Measurements from ENCODE around the gene LOX.

Gene LOX

DNA sequence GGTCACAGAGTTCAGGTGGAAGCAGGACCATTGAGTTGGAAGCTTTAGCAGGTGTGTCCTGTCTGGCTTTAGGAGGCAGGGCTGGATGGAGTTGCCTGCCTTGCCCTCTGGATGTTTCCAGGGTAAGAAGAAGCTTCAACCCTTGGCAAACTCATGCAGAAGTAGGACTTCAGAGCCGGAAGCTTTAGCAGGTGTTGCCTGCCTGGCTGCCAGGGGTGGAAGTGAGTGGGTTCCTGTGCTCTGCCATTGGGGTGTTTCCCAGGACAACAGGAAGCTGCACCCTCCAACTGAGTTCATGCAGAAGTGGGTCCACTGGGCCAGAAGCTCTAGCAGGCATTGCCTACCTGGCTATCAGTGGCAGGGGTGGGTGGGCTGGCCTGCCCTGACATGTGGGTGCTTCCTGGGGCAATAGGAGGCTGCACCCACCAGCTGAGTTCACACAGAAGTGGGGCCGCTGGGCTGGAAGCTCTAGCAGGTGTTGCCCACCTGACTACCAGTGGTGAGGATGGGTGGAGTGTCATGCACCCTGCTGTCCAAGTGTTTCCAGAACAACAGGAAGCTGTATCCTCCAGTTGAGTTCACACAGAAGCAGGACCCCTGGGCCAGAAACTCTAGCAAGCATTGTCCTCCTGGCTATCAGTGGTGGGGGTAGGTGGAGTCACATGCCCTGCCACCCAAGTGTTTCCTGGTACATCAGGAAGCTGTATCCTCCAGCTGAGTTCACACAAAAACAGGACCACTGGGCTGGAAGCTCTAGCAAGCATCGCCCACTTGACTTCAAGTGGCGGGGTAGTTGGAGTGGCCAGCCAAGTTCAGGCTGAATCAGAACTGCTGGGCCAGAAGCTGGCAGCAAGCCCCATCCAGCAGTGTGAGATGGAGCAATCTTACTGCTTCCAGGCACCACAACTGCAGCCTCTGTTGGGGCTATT, 24.6 kb downstream of the LOX start:
- Histone ChIP-seq H3K4me3 (replicated peaks; ENCODE audit: insufficient read depth, low read length) (no peak overlapping the region), H3K27ac (replicated peaks) (no peak overlapping the region), H3K27me3 (ENCODE audit: insufficient read depth, poor library complexity, severe bottlenecking) (no peaks in the 10 kb centered on the region)
- DNase-seq (ENCODE audit: low read depth in 1 of 2, low spot score in 1 of 2): no peak
- TF ChIP-seq, protein P1, sequence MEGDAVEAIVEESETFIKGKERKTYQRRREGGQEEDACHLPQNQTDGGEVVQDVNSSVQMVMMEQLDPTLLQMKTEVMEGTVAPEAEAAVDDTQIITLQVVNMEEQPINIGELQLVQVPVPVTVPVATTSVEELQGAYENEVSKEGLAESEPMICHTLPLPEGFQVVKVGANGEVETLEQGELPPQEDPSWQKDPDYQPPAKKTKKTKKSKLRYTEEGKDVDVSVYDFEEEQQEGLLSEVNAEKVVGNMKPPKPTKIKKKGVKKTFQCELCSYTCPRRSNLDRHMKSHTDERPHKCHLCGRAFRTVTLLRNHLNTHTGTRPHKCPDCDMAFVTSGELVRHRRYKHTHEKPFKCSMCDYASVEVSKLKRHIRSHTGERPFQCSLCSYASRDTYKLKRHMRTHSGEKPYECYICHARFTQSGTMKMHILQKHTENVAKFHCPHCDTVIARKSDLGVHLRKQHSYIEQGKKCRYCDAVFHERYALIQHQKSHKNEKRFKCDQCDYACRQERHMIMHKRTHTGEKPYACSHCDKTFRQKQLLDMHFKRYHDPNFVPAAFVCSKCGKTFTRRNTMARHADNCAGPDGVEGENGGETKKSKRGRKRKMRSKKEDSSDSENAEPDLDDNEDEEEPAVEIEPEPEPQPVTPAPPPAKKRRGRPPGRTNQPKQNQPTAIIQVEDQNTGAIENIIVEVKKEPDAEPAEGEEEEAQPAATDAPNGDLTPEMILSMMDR (IDR thresholded peaks at IDR 0.05; ENCODE audit: insufficient read depth, low read length): no peak
- no peak for TF ChIP-seq POLR2AphosphoS5 (IDR thresholded peaks at IDR 0.05; ENCODE audit: low read depth)
- TF ChIP-seq, protein P2, sequence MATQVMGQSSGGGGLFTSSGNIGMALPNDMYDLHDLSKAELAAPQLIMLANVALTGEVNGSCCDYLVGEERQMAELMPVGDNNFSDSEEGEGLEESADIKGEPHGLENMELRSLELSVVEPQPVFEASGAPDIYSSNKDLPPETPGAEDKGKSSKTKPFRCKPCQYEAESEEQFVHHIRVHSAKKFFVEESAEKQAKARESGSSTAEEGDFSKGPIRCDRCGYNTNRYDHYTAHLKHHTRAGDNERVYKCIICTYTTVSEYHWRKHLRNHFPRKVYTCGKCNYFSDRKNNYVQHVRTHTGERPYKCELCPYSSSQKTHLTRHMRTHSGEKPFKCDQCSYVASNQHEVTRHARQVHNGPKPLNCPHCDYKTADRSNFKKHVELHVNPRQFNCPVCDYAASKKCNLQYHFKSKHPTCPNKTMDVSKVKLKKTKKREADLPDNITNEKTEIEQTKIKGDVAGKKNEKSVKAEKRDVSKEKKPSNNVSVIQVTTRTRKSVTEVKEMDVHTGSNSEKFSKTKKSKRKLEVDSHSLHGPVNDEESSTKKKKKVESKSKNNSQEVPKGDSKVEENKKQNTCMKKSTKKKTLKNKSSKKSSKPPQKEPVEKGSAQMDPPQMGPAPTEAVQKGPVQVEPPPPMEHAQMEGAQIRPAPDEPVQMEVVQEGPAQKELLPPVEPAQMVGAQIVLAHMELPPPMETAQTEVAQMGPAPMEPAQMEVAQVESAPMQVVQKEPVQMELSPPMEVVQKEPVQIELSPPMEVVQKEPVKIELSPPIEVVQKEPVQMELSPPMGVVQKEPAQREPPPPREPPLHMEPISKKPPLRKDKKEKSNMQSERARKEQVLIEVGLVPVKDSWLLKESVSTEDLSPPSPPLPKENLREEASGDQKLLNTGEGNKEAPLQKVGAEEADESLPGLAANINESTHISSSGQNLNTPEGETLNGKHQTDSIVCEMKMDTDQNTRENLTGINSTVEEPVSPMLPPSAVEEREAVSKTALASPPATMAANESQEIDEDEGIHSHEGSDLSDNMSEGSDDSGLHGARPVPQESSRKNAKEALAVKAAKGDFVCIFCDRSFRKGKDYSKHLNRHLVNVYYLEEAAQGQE (IDR thresholded peaks at IDR 0.05; ENCODE audit: insufficient replicate concordance, low read depth): no peak
- no peak for TF ChIP-seq GABPA (IDR thresholded peaks at IDR 0.05; ENCODE audit: low read depth)
- TF ChIP-seq SPI1 (IDR thresholded peaks at IDR 0.05; ENCODE audit: borderline replicate concordance, low read depth): no peak

DNA sequence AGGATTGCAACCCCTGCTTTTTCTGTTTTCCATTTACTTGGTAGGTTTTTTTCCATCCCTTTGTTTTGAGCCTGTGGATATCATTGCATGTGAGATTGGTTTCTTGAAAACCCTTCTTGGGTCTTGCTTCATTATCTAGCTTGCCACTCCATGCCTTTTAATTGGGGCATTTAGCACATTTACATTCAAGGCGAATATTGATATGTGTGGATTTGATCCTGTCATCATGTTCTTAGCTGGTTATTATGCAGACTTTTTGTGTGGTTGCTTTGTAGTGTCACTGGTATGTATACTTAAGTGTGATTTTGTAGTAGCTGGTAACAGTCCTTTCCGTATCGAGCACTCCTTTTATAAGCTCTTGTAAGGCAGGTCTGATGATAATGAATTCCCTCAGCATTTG, 26.5 kb downstream of the LOX start:
- Histone ChIP-seq H3K27me3 (ENCODE audit: insufficient read depth, poor library complexity, severe bottlenecking) (no peaks in the 10 kb centered on the region), H3K27ac (replicated peaks) (no peak overlapping the region), H3K4me3 (replicated peaks; ENCODE audit: insufficient read depth, low read length) (no peak overlapping the region)
- no peak for TF ChIP-seq POLR2AphosphoS5 (IDR thresholded peaks at IDR 0.05; ENCODE audit: low read depth)
- TF ChIP-seq, protein P1 (IDR thresholded peaks at IDR 0.05; ENCODE audit: insufficient read depth, low read length): no peak
- no peak for TF ChIP-seq SPI1 (IDR thresholded peaks at IDR 0.05; ENCODE audit: borderline replicate concordance, low read depth)
- no peak for TF ChIP-seq GABPA (IDR thresholded peaks at IDR 0.05; ENCODE audit: low read depth)
- TF ChIP-seq, protein P2 (IDR thresholded peaks at IDR 0.05; ENCODE audit: insufficient replicate concordance, low read depth): no peak
- no peak for DNase-seq (ENCODE audit: low read depth in 1 of 2, low spot score in 1 of 2)

DNA sequence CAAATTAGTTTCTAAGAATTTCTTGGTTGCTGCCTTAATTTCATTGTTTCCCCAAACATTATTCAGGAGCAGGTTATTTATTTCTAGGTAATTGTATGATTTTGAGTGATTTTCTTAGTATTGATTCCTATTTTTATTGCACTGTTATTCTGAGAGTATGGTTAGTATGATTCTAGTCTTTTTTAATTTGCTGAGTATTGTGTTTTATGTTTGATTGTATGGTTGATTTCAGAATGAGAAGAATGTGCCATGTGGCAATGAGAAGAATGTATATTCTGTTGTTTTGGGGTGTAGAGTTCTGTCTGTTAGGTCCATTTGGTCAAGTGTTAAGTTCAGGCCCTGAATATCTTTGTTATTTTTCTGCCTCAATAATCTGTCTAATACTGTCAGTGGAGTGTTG, 27.1 kb downstream of the LOX start:
- H3K27ac ChIP-seq (replicated peaks): no peak overlapping the region
- TF ChIP-seq GABPA (IDR thresholded peaks at IDR 0.05; ENCODE audit: low read depth) (no peak), POLR2AphosphoS5 (IDR thresholded peaks at IDR 0.05; ENCODE audit: low read depth) (no peak), SPI1 (IDR thresholded peaks at IDR 0.05; ENCODE audit: borderline replicate concordance, low read depth) (no peak)
- TF ChIP-seq, protein P2 (IDR thresholded peaks at IDR 0.05; ENCODE audit: insufficient replicate concordance, low read depth): no peak
- TF ChIP-seq, protein P1 (IDR thresholded peaks at IDR 0.05; ENCODE audit: insufficient read depth, low read length): no peak
- H3K27me3 ChIP-seq (ENCODE audit: insufficient read depth, poor library complexity, severe bottlenecking): no peaks in the 10 kb centered on the region
- no peak for DNase-seq (ENCODE audit: low read depth in 1 of 2, low spot score in 1 of 2)
- no peak overlapping the region for H3K4me3 ChIP-seq (replicated peaks; ENCODE audit: insufficient read depth, low read length)

All from HL-60 (cell line).